ENCODE results near the gene KIAA1191.
"Not testable (repeated sequence)": the region's sequence is repeated elsewhere in the genome, so short reads cannot be mapped to it uniquely, and the experiment has no call there.

The KIAA1191 gene

DNA sequence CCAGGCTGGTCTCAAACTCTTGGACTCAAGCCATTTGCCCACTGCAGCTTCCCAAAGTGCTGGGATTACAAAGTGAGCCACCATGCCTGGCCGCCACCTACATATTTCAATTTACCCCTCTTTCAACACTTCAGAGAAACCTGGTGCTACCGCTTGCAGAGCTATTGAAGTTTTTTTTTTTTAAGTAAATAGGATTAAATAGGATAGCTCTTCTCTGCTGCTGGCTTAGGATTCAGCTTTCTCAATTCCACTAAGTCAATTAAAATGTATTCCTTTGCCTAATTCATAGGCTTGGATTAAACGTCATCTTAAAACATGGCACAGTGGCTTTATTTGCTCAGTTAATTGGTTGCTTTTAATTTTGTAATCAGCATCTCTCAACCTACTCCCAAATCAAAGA lies 41.0 kb downstream of the KIAA1191 start:
- TF ChIP-seq CTCF (IDR thresholded peaks at IDR 0.05; ENCODE audit: low read depth, low read length), result no peak

GRCh38 chr5:176319827-176320554 lies 41.6 kb downstream of the KIAA1191 start:
- no peak for TF ChIP-seq CTCF (IDR thresholded peaks at IDR 0.05; ENCODE audit: low read depth, low read length)

More for the DNA sequence above, 41.0 kb downstream of the KIAA1191 start:
- H3K4me3 ChIP-seq (ENCODE audit: low read depth, low read length), result no peak overlapping the region

GRCh38 chr5:176317534-176318374 lies 43.8 kb downstream of the KIAA1191 start:
- no peak for TF ChIP-seq CTCF (IDR thresholded peaks at IDR 0.05; ENCODE audit: low read depth, low read length)
- no peak overlapping the region for H3K4me3 ChIP-seq (ENCODE audit: low read depth, low read length)

More at GRCh38 chr5:176319827-176320554, 41.6 kb downstream of the KIAA1191 start:
- H3K4me3 ChIP-seq (ENCODE audit: low read depth, low read length), result no peak overlapping the region

DNA sequence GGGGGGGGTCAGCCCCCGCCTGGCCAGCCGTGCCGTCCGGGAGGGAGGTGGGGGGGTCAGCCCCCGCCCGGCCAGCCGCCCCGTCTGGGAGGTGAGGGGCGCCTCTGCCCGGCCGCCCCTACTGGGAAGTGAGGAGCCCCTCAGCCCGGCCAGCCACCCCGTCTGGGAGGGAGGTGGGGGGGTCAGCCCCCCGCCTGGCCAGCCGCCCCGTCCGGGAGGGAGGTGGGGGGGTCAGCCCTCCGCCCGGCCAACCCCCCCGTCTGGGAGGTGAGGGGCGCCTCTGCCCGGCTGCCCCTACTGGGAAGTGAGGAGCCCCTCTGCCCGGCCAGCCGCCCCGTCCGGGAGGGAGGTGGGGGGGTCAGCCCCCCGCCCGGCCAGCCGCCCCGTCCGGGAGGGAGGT lies 56.2 kb downstream of the KIAA1191 start:
- H3K4me3 ChIP-seq (ENCODE audit: low read depth, low read length), result not testable (repeated sequence)
